Testis (tissue), 2 donors: ENCODE measurements around the gene FAM120A.

Experiments
- POLR2A ChIP-seq: fragments of 450-650 bp; IDR thresholded peaks from one replicate; pipeline ENCODE4 v1.6.1; 2017; ENCODE audit warnings: antibody characterized with exemption, mild to moderate bottlenecking, moderate library complexity
- TF ChIP-seq, protein P1 (sequence below), 3 experiments: fragments of 450-650 bp in 2 of 3; fragments of 200-600 bp in 1 of 3; sonication (generic) in 1 of 3; IDR thresholded peaks; one replicate each; pipeline ENCODE4 v1.5.1; 2016 to 2019; ENCODE audit warnings: antibody characterized with exemption in 3 of 3, mild to moderate bottlenecking in 2 of 3, moderate library complexity in 1 of 3

DNA sequence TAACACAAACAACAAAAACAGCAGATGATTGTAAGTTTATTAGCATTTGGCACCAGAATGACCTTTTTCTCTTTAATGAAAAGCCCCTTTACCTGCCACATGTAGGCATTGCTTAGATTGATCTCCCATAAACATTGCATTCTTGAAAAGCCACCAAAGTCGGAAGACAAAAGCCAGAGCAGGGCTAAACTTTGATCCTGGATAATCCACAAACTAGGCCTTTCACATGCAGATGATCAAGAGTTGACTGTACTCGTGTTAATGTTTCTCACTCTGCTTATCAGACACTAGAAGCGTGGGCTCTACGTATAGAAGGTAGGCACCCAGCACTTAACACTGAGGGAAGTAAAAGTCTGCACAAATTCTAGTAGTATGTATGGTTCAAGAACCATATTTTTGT is 103.9 kb downstream of the FAM120A start:
- TF ChIP-seq, protein P1, sequence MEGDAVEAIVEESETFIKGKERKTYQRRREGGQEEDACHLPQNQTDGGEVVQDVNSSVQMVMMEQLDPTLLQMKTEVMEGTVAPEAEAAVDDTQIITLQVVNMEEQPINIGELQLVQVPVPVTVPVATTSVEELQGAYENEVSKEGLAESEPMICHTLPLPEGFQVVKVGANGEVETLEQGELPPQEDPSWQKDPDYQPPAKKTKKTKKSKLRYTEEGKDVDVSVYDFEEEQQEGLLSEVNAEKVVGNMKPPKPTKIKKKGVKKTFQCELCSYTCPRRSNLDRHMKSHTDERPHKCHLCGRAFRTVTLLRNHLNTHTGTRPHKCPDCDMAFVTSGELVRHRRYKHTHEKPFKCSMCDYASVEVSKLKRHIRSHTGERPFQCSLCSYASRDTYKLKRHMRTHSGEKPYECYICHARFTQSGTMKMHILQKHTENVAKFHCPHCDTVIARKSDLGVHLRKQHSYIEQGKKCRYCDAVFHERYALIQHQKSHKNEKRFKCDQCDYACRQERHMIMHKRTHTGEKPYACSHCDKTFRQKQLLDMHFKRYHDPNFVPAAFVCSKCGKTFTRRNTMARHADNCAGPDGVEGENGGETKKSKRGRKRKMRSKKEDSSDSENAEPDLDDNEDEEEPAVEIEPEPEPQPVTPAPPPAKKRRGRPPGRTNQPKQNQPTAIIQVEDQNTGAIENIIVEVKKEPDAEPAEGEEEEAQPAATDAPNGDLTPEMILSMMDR (IDR thresholded peaks at IDR 0.05): no peak
- no peak for TF ChIP-seq POLR2A
